K562 (cell line): ENCODE measurements around the gene C11orf91. TPM values are rescaled to one million over a fixed set of nuclear protein-coding genes. Genes with fewer than 3 reads are reported as not detected.

ENCODE experiments used
- ETV1 ChIP-seq: fragments of 450-650 bp; conservative IDR thresholded peaks from 2 replicates; pipeline ENCODE4 v1.6.1; 2016; ENCODE audit warnings: missing genetic modification characterization, control low read depth, low read depth, missing compliant biosample characterization
- FOXK2 ChIP-seq, 2 experiments: fragments of 450-650 bp; IDR thresholded peaks in 1 of 2; conservative IDR thresholded peaks in 1 of 2; 2 replicates each; pipeline ENCODE4 v1.6.1; 2016; ENCODE audit warnings: low read depth in 2 of 2, mild to moderate bottlenecking in 1 of 2
- RAD21 ChIP-seq, 2 experiments: fragments of 250-450 bp in 1 of 2; fragments of 450-650 bp in 1 of 2; sonication (Bioruptor Pico) in 1 of 2; formaldehyde crosslinking in 1 of 2; IDR thresholded peaks in 1 of 2; conservative IDR thresholded peaks in 1 of 2; 2 replicates each; pipeline versions ENCODE4 v1.4.0 to v1.8.0; 2020 to 2022; ENCODE audit warnings: mild to moderate bottlenecking in 2 of 2, moderate library complexity in 1 of 2
- REST ChIP-seq, 2 experiments: fragments of 450-650 bp; formaldehyde crosslinking in 1 of 2; IDR thresholded peaks; 2 replicates each; pipeline versions ENCODE4 v1.4.0 to v1.6.1; 2014 to 2020; ENCODE audit warnings: mild to moderate bottlenecking in 2 of 2, borderline replicate concordance in 1 of 2, low read depth in 1 of 2
- TFE3 ChIP-seq: fragments of 450-650 bp; formaldehyde crosslinking; IDR thresholded peaks from 2 replicates; pipeline ENCODE4 v1.4.0; 2020; ENCODE audit warnings: mild to moderate bottlenecking, mixed read lengths
- ZNF274 ChIP-seq: IDR thresholded peaks from 2 replicates; pipeline ENCODE4 v1.6.1; 2011; ENCODE audit warnings: low read depth, mild to moderate bottlenecking, low read length, moderate library complexity, borderline replicate concordance
- polyA plus RNA-seq, 8 experiments: library from polyadenylated mRNA; depleted of rRNA in 4 of 8; stranded (reverse) in 5 of 8; unstranded in 3 of 8; fragments of >200 nt; fragmentation: Nextera tagmentation in 2 of 8; fragmentation: Illumina TruSeq in 1 of 8; extraction: Ambion mirVana in 2 of 8; extraction: Trizol in 1 of 8; gene quantifications; 2 replicates each; pipeline versions ENCODE4 v1.2.1 to v1.2.3, GENCODE V29; 2011 to 2014; ENCODE audit warnings: inconsistent platforms in 1 of 8, missing spikeins in 1 of 8
- total RNA-seq, 7 experiments: library from RNA; depleted of rRNA in 6 of 7; stranded (reverse); fragments of >200 nt in 6 of 7; fragmentation: Illumina TruSeq in 2 of 7; extraction: Trizol in 2 of 7; gene quantifications; 2 replicates each; pipeline versions ENCODE4 v1.2.1 to v1.2.3, GENCODE V29; 2011 to 2021; ENCODE audit warnings: low replicate concordance in 1 of 7
- TF ChIP-seq, protein P1 (sequence below): sonication (generic); formaldehyde crosslinking; IDR thresholded peaks from 2 replicates; pipeline ENCODE4 v1.8.0; 2023; ENCODE audit warnings: mild to moderate bottlenecking, missing genetic modification reagents

The C11orf91 gene
- total and polyA plus RNA-seq, 9 of the 15 experiments (the other 6 are each of a cell fraction or from before 2014, with no cell fraction given), result not detected

GRCh38 chr11:33742249-33742851, 41.7 kb upstream of the C11orf91 start (continued):
- TF ChIP-seq, protein P1, sequence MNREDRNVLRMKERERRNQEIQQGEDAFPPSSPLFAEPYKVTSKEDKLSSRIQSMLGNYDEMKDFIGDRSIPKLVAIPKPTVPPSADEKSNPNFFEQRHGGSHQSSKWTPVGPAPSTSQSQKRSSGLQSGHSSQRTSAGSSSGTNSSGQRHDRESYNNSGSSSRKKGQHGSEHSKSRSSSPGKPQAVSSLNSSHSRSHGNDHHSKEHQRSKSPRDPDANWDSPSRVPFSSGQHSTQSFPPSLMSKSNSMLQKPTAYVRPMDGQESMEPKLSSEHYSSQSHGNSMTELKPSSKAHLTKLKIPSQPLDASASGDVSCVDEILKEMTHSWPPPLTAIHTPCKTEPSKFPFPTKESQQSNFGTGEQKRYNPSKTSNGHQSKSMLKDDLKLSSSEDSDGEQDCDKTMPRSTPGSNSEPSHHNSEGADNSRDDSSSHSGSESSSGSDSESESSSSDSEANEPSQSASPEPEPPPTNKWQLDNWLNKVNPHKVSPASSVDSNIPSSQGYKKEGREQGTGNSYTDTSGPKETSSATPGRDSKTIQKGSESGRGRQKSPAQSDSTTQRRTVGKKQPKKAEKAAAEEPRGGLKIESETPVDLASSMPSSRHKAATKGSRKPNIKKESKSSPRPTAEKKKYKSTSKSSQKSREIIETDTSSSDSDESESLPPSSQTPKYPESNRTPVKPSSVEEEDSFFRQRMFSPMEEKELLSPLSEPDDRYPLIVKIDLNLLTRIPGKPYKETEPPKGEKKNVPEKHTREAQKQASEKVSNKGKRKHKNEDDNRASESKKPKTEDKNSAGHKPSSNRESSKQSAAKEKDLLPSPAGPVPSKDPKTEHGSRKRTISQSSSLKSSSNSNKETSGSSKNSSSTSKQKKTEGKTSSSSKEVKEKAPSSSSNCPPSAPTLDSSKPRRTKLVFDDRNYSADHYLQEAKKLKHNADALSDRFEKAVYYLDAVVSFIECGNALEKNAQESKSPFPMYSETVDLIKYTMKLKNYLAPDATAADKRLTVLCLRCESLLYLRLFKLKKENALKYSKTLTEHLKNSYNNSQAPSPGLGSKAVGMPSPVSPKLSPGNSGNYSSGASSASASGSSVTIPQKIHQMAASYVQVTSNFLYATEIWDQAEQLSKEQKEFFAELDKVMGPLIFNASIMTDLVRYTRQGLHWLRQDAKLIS (CRISPR knock-in tag), result no peak
- TF ChIP-seq REST (IDR thresholded peaks at IDR 0.05; ENCODE audit: borderline replicate concordance) (peak; percentile 65; the same call in 1 of the 2 replicates), REST (CRISPR knock-in tag; IDR thresholded peaks at IDR 0.05; ENCODE audit: low read depth) (no peak), TFE3 (CRISPR knock-in tag) (no peak), FOXK2 (conservative IDR thresholded peaks at IDR 0.05 in 1 of 2, IDR thresholded peaks at IDR 0.05 in 1 of 2; ENCODE audit: low read depth in 2 of 2) (peak in 1 of 2 experiments; percentile 49; a peak in 1 of 4 replicates), ETV1 (tag) (no peak), RAD21 (CRISPR knock-in tag; conservative IDR thresholded peaks at IDR 0.05 in 1 of 2, IDR thresholded peaks at IDR 0.05 in 1 of 2) (peak; percentile 73 to 79), ZNF274 (no peak)
